NCI-H748 treated with DMSO at 0.1 percent for 48 hours (cell line): ENCODE results near the gene SP110.
"Not testable (repeated sequence)": the region's sequence is repeated elsewhere in the genome, so short reads cannot be mapped to it uniquely, and the experiment has no call there.

Source experiments
- DNase-seq: peaks from one replicate; lab custom pipeline; 2025; lab: John Stamatoyannopoulos, UW

SP110 gene

DNA sequence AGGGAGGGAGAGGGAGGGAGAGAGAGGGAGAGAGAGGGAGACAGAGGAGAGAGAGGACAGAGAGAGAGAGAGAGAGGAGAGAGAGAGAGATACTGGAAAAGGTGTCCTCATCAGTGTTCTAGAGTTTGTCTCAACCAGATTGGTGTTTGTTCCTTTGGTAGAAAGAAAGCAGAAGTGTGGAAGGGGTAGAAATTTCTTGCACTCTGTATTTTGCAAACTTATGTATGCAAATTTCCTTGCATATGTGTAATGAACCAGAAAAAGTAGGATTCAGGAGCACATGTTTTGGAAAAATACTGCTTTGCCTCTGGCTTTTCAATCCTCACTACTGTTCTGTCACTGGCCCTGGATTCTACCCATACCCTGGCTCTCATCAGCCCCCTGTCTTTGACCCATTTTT is 4.7 kb upstream of the SP110 start:
- no peak for DNase-seq

DNA sequence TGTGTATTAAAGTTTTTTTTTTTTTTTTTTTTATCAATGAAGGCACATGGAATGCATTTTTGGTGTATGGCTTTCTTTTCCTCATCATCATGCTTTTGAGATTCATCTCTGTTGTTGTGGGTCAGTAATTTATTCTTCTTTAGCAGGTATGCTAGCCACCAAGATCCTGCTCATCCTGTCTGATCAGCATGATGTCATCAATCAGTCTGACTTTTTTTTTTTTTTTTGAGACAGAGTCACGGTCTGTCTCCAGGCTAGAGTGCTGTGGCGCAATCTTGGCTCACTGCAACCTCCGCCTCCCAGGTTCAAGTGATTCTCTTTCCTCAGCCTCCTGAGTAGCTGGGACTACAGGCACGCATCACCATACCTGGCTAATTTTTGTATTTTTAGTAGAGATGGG is 3.0 kb upstream of the SP110 start:
- not testable (repeated sequence) for DNase-seq

DNA sequence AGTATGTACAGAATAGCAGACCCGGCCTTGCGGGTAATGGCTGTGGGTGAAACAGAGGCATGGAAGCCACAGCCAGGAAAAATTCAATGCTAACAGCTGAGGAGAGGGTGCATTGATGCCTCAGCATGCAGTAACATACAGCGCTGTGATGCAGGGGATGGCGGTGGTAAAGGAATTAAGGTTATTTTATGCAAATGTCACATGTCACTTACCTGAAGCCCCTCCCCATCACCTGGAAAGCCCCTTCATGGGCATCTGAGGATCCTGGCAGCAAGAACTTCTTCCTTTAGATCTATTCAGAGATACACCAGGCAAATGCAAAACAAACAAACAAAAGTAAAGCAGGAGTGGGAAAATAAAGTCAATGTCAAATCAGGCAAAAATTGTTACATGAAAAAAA is 1.7 kb upstream of the SP110 start:
- no peak for DNase-seq

DNA sequence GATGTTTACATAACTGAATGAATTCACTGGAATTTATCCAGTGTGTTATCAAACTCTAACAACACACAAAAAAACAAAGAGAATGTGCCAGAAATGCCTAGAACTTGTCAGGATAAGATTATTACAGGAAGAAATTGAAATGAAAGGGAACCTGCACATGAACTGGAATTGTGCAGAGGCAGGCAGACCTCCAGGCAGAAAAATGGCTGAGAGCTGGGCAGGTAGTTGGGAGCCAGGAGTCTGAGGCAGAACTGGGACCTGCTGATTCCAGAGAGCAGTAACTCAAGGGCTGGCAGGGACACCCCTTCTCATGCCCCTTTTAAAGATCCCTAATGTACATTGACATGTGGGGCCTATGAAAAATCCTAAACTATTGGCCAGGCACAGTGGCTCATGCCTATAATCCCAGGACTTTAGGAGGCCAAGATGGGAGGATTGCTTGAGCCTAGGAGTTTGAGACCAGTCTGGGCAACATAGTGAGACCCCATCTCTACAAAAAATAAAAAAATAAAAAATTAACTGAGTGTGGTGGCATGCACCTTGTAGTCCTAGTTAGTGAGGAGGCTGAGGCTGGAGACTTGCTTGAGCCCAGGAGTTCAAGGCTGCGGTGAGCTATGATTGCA is 674 bp upstream of the SP110 start:
- DNase-seq, result no peak

DNA sequence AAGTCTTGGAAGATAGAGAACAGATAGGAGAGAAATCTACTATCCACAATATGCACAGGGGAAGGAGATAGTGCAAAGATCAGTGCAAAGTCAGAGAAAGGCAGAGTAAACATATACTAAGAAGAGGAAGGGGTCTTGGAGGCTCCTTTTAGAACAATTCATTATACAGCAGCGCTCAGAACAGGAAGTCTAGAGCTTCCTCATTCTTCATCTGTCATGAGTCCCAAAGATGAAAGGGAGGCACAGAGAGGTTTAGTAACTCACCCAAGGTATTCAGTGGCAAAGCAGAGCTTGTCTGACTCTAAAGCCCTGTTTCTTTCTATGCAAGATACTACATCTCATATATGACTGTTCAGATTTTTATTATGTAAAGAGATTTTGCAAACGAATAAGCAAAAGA is 1.4 kb downstream of the SP110 start:
- no peak for DNase-seq

DNA sequence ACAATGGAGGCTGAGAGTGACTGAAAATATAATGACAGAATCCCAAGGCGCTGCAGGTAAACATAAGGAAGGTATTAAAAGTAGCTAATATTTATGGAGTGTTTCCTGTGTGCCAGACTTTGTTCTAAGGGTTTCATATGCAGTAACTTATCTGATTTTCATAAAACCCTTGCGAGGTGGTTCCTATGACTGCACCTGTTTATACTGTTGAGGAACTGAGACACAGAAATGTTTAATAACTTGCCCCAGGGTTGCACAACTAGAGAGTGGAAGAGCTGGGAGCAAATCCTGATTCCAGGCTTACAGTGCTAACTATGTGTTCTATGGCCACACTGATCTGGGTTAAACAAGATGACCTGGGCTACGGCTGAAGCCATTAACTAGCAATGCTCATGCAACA is 2.4 kb downstream of the SP110 start:
- DNase-seq, result no peak

DNA sequence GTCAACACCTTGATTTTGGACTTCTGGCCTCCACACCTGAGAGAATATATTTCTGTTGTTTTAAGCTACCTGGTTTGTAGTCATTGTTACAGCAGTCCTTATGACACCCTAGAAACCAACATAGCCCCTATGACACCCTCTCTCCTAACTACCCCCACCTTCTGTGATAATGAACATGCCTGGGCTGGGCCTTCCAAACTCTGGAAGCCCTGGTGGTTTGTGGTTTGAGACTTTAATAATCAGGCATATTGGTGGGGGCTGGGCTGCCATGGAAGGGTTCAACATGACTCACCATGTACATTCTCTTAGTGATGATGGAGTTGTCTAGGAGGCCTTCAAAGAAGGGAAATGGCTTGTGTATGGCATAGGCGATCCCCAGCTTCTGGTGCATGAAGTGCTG is 3.3 kb downstream of the SP110 start:
- DNase-seq, result no peak

DNA sequence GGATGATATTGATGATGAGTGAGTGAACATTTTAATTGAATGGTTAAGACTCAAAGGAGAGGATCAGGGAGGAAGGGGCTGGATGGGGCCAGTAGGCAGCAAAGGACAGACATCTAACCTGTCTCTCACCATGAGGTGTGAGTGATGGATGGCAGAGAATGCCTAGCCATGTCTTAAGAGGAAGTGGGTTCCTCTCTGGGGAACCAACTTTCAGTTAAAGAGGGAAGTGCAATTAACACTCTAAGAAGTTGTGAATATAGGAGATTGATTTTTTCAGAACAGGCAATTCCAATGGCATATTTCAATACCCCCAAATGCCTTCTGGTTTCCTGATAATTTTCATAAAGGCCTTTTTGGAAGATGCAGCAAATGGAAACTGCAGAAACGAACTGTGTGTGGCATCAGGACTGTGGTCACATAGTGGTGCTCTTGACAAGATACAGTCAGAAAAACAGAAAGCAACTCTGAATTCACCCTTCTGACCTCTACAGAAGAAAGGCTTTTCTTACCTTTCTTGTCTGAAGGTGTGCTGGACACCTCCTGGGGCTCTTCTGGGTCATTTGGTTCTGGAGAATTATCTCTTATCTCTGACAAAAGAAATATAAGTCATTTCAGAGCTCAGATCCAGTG is 10.2 kb downstream of the SP110 start:
- no peak for DNase-seq

DNA sequence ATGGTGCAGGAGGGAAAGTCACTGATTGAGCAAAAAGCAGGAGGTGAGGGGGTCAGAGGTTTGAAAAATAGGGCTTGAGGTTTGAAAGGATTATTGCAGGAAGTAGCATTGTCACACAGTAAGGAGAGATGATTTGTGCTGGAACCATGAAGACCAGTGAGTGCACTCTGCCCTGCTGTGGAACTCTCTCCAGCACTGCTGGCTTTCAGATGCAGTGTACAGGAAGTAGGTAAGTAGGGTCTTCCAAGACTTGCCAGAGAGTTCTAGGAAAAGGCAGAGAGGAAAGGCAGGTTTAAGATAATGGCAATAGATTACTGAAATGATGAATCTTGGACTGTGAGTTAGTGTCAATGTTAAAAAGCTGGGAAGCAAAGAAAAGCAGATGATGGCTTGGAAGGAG is 11.2 kb downstream of the SP110 start:
- DNase-seq, result no peak

DNA sequence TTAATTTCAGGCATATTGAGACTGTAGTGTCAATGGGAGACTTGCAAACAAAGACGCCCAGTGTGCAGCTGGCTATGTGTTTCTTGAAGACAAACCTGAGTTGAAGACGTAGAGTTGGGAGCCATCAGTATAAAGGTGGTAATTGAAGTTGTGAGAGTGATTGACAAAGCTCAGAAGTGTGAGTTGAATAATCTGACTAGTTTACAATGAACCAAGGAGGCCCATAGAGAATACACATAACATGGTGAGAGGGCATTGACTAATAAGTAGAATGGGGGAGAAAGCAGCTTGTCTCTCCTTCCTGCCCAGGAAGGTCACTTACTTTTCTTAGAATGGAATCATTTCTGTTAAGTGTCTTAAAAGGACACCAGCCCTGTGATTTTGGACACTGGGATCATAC is 14.1 kb downstream of the SP110 start:
- DNase-seq, result no peak

DNA sequence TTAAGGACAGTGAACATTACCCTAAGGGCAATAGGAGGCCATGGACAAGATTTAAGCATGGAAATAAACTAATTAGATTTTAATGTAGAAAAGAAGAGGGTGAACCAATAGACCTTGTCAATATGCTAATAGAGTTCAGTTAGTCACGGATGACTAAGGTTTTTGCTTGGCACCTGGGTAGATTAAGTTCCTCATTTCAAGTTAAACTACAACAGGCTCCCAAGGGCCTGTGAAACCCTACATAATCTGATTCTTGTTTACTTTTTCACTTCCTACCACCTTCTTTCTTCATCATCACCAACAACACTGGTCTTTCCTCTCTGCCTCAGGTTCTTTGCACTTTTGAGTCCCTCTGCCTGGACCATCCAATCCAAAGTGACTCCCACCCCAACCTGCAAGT is 14.8 kb downstream of the SP110 start:
- no peak for DNase-seq

DNA sequence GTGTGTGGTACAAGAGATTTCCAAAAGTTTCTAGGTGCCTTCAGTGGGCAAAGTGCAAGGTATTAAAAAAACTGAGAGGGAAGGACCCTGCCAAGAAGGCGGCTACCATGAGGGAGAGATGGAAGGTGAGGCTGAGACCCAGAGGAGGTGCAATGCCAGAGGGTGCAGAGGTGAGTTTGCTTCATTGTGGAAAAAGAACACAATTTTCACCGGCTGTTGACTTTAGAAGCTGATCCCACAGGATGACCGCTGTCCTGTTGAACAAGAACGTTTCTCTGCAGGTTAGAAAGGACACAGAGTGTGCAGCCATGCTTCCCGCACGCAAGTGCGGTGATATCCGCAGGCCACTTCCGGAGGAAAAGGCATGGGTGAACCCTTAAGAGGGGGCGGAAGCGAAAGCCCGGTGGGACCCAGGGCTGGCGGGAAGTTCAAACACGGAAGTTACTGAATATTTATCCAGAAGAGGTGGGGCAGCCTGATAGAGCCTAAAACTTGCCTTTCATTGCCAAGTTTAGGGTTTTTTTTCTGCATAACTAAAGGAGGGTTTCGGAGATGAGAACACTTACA is 16.6 kb downstream of the SP110 start:
- no peak for DNase-seq

DNA sequence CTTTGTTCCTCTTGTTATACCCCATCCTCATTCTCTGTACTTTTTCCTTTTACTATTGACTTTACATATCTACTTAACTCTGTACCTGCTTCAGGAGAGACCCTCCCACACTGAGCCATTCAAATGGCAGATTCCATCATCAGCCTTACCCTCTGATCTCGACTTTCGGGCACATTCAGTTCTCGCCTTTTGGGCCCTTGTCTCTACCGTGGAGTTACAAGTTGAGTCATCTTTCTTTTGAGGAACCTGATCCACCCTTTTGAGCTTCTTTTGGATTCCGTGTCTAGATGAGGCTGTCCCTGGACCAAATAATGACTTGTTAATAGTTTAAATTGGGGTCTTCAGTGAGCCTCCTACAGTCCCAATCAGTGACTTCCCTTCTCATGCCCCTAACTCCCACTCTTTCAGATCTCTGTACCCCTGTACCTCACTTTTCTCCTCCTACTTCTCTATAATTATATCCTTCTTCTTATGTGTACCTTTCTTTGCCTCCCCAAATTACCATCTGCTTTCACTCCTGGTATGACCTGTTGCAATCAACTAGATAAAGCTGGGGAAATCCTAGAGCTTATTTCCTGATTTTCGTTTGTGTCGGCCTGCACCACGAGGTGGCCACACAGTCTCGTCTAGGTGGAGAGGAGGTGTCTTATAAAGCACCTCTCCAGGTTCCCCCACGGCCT is 17.2 kb downstream of the SP110 start:
- no peak for DNase-seq

DNA sequence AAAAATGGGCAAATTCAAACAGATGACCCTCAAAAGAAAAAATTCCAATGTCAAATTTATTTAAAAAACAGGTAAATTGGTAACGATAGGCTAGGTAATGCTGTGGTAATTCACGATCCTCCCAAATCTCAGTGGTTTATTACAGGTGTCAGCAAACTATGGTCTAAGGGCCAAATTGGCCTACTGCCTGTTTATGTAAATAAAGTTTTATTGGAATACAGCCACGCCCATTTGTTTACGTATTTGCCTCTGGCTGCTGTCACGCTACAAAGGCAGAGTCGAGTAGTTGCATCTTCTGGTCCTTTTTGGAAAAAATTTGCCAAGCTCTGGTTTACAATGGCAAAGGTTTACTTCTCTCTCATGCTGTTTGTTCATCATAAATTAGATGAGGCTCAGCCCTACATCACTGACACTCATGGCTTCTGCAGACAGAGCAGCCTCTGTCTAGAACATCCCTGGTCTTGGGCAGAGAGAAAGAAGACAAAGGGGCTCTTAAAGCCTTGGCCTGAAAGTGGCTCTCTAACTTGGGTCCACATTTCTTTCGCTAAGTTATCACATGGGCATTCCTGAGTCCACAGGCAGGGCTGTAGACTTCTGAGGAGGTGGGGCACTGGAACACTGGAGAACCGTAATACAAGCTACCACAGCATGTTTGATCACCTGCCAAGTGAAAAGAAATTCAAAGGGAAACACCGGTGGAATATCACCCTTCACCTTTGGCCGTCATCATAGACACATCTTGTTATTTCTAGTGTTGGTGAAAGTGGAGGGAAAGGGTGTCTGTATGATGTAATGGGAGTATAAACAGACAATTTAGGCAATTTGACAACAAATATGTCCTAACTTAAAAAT is 34.8 kb downstream of the SP110 start:
- peak; percentile 27 for DNase-seq

DNA sequence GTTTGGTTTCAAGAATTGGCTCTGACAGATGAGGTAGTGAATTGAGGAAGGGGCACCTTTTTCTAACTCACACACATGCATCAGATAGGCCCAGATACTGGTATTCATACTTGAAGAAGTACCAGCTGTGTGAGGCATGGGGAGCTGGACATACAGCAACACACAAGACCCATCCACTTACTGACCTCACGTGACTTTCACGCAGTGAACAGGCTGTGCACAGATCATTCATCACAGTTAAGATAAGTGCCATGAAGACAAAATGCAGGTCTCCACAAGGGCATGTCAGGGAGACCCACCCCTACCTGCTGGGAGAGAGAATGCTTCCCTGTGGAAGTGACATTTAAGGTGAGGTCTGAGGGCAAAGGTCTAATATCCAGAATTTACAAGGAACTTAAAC is 38.6 kb downstream of the SP110 start:
- DNase-seq, result no peak

DNA sequence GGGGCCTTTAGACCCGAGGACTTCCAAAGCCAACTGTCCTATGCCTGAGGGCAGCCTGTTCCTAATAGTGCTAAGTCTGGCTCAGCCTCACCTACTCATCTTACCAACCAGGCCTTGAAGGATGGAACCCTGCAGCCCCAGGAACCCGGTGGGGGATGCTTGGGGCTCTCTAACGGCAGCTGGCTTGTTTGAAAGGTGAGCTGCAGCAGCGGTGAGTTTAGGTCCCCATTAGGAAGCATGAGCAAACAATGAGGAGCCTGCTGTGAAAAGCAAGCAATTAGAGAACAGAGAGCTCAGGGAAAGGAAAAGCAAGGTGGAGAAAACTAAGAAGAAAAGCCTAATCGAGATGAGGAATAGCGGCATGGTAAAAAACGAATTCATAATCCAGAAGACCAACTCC is 39.9 kb downstream of the SP110 start:
- DNase-seq, result no peak

DNA sequence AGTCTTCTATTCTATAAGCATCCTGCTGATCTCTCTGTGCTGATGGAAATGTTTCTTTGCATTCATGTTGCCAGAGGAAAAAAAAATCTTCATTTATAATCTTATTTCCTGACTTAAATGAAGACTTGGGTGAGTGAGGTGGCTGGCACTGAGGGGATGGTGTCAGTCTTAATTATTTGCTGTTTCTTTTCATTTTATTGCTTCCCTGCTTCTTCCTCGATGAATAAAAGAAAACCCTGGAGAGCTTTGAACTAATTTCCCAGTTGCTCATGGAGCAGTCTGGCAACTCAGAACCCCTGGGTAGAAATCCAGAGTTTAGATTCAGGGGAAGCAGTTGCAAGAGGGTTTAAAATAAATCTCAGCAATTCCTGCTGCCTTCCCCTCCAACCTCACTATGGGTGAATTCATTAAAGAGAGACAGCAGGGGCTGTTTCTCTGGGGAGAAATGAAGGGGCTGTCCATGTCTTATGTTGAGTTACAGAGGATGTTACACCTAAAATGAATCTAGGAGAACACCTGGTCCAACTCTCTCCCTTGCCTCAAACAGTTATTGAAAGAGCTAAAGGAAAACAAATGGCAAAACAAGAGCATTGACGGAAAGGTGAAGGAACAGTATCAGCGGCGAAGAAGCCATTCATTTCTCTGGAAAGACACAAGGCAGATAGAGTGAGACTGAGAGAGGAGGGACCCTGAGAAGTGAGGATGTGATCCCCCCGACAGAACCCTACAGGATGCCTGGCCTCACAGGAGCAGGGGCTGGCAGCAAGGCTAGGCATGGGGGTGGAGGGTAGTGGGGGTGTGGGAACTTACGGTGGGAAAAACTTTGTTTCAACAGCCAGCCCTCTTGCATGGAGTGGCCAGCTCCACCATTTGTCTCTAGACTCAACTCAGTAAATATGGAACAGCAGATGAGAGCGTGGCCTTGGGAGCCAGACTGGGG is 41.0 kb downstream of the SP110 start:
- no peak for DNase-seq

DNA sequence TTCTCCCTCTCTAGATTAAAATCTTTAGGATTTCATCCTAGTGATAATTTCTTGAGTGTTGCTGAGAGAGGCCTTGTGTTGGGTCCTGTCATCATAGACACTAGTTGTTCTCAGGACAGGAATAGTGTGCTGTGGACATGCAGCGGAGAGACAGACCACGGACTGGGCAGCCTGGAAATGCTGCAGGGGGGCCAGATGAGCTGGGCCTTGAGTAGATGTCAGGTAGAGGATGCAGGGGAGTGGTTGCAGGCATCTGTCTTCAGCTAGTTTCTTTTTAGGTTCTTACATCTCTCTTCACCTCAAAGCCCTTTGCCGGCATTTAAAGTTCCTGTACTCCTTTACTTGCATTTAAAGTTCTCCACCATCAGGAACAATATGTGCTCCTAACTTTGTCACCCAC is 42.8 kb downstream of the SP110 start:
- no peak for DNase-seq

DNA sequence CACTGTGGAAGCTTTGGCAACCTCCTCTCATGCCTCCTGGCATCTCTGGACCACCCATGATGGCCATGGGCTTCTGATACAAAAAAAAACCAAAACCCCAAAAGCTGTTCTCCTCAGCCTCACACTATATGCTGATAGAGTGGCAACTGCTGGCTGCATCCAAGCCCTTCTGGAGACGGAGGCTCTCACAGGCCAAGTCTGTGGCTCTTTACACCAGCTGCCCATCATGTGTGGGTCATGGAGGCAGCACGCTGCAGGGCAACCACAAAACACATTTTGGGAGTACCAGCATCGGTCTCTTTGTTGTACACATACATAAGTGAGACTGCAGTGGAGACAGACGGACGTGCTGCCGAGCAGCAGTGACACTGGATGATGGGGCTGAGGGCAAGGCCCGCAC is 45.3 kb downstream of the SP110 start:
- DNase-seq, result no peak

DNA sequence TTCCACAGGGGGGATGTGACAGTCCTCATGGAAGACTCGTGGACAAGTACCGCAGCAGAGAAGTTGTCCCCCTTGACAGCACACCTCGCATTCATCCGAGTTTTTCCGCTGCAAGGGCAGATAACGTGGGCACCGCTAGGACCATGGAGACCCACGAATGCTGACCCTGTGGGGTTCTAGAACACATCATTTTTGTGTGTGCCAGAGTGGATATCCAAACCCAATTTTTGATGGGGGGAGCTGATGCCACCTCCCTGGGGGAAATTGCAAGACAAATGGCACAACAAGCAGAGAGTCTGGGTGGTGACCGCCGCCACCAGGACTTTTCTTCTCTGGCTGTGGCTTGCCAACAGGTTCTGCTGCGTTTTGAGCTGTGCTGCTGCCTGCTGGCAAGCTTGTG is 46.9 kb downstream of the SP110 start:
- no peak for DNase-seq

DNA sequence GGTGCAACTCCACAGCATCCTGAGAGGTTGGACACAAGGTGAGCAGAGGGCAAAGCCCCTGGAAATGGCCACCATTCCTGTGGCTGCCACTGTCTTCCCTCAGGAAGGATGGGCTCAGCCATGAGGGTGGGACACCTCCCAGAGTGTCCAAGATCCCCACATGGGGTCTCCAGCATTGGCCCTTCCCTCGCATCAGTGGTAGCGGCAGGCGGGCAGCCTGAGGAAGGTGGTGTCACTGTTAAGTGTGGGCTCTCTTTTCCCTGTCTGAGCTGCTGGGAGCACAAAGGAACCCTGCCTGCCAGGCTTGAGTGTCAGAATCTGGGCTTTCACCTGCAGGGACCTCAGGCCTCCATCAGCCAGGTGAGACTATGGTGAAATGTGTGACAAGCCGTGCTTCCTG is 47.6 kb downstream of the SP110 start:
- no peak for DNase-seq
